Activated CD4-positive, alpha-beta T cell treated with anti-CD3 and anti-CD28 coated beads for 36 hours (primary cell): Measurements from ENCODE around the gene APPBP2. TPM values are rescaled to one million over a fixed set of nuclear protein-coding genes. Genes with fewer than 3 reads are reported as not detected.
"Not testable (repeated sequence)": the region's sequence is repeated elsewhere in the genome, so short reads cannot be mapped to it uniquely, and the experiment has no call there.

Source experiments
- ATAC-seq: fragments of 200-7000 bp; cut with Tn5 transposase; one replicate; pipeline ENCODE4 v1.10.0; 2021; ENCODE audit warnings: mild to moderate bottlenecking, moderate library complexity
- CTCF ChIA-PET: fragments of 350-600 bp; sonication (Branson Sonifier 250); formaldehyde crosslinking; loops from one replicate; lab custom pipeline; 2021; ENCODE audit warnings: antibody characterized with exemption; lab: Charles Lee
- POLR2A ChIA-PET: fragments of 350-600 bp; sonication (Branson Sonifier 250); formaldehyde crosslinking; loops from one replicate; lab custom pipeline; 2021; ENCODE audit warnings: antibody characterized with exemption, inconsistent platforms; lab: Charles Lee
- DNase-seq: peaks from one replicate; pipeline ENCODE4 v3.0.0-alpha.2; 2020
- H3K27ac Mint-ChIP-seq: one replicate; pipeline ENCODE4 v1.8.0; 2021; ENCODE audit warnings: mixed read lengths
- H3K27me3 Mint-ChIP-seq: one replicate; pipeline ENCODE4 v1.8.0; 2021; ENCODE audit warnings: mixed read lengths
- H3K36me3 Mint-ChIP-seq: one replicate; pipeline ENCODE4 v1.8.0; 2021; ENCODE audit warnings: low read depth, mixed read lengths
- H3K4me1 Mint-ChIP-seq: one replicate; pipeline ENCODE4 v1.8.0; 2021; ENCODE audit warnings: mixed read lengths
- H3K4me3 Mint-ChIP-seq: one replicate; pipeline ENCODE4 v1.8.0; 2021; ENCODE audit warnings: mild to moderate bottlenecking, moderate library complexity, mixed read lengths
- H3K9me3 Mint-ChIP-seq: one replicate; pipeline ENCODE4 v1.8.0; 2021; ENCODE audit warnings: low read depth, mixed read lengths
- intact Hi-C, 2 experiments: fragments of 100-400 bp; cut with DNase I in 1 of 2; cut with micrococcal nuclease in 1 of 2; formaldehyde crosslinking; loops; one replicate each; pipeline versions ENCODE4 v1.14.2 to v1.15.1; 2022 to 2024; cut with DNase I, micrococcal nuclease
- total RNA-seq, 2 experiments: library from RNA; stranded (reverse); gene quantifications; one replicate each; pipeline ENCODE4 v1.2.3, GENCODE V29; 2021

APPBP2 gene
- total RNA-seq, 2 experiments from 2014 or later, result 21.4 to 28.8 TPM

- Mint-ChIP-seq H3K36me3 (peaks cover 69% of the 10 kb centered on the region), H3K27me3 (no peaks in the 10 kb centered on the region), H3K9me3 (peaks cover 15% of the 10 kb centered on the region), H3K27ac (no peak overlapping the region), H3K4me1 (no peaks in the 10 kb centered on the region), H3K4me3 (no peak overlapping the region)
- ATAC-seq (no peak), DNase-seq (no peak)
- intact Hi-C loops, result no loop called here
- POLR2A ChIA-PET, result interaction anchor here (0.6 kb wide), 1 partner anchor 81 kb away, joined by 4 read pairs; no protein-coding TSS in a partner anchor
- CTCF ChIA-PET, result no interaction called here
Measured at GRCh38 chr17:60493847-60494321, 32.2 kb downstream of the APPBP2 start.

- H3K9me3 Mint-ChIP-seq, result peaks cover 20% of the 10 kb centered on the region
- no peak for DNase-seq
- intact Hi-C loops, result no loop called here
- peaks cover 76% of the 10 kb centered on the region for H3K36me3 Mint-ChIP-seq
- no peaks in the 10 kb centered on the region for H3K4me1 Mint-ChIP-seq
- ATAC-seq, result no peak
- ChIA-PET POLR2A (no interaction called here), CTCF (no interaction called here)
- no peak overlapping the region for H3K27ac Mint-ChIP-seq
- H3K27me3 Mint-ChIP-seq, result no peaks in the 10 kb centered on the region
- no peak overlapping the region for H3K4me3 Mint-ChIP-seq
Measured at GRCh38 chr17:60491771-60492170, 34.3 kb downstream of the APPBP2 start.

DNA sequence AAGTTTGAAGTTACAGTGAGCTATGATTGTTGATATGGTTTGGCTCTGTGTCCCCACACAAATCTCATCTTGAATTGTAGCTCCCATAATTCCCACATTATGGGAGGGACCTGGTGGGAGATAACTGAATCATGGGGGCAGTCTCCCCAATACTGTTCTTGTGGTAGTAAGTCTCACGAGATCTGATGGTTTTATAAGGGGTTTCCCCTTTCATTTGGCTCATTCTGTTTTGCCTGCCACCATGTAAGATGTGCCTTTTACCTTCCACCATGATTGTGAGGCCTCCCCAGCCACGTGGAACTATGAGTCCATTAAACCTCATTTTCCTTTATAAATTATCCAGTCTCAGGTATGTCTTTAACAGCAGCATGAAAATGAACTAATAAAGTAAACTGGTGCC, 35.4 kb downstream of the APPBP2 start:
- ATAC-seq, H3K4me1 Mint-ChIP-seq, intact Hi-C loops, H3K27me3 Mint-ChIP-seq, H3K4me3 Mint-ChIP-seq, DNase-seq, POLR2A ChIA-PET, CTCF ChIA-PET, H3K27ac Mint-ChIP-seq: not testable (repeated sequence)
- peaks cover 70% of the 10 kb centered on the region for H3K36me3 Mint-ChIP-seq
- H3K9me3 Mint-ChIP-seq, result peaks cover 23% of the 10 kb centered on the region

GRCh38 chr17:60481604-60482003, 44.4 kb downstream of the APPBP2 start:
- Mint-ChIP-seq H3K4me1 (no peaks in the 10 kb centered on the region), H3K36me3 (peaks cover 11% of the 10 kb centered on the region), H3K27me3 (no peaks in the 10 kb centered on the region), H3K4me3 (no peak overlapping the region), H3K27ac (no peak overlapping the region), H3K9me3 (peaks cover 5% of the 10 kb centered on the region)
- CTCF ChIA-PET, result no interaction called here
- POLR2A ChIA-PET, result no interaction called here
- no peak for ATAC-seq
- intact Hi-C loops, result no loop called here
- DNase-seq, result no peak

DNA sequence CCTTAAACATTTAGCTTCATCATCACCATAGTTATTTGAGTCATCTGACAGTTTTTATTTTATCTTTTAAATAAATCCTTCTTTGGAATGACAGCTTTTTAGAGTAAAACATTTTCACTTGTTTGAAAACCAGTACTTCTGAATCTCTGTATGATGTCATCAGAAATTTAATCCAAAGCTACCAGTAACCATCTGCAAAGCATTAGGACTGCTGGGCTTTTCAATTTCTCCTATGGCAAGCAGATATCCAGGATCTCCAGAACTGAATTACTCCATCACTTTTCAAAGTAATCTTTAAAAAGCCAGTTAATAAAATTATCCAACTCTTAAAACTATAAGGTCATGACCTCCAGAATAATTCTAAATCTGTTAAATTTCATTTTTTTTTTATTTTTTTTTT, 52.3 kb downstream of the APPBP2 start:
- H3K36me3 Mint-ChIP-seq, result peaks cover 34% of the 10 kb centered on the region
- H3K27ac Mint-ChIP-seq, result no peak overlapping the region
- ATAC-seq (no peak), DNase-seq (no peak)
- H3K9me3 Mint-ChIP-seq, result peaks cover 3% of the 10 kb centered on the region
- ChIA-PET CTCF (interaction anchor here (1.4 kb wide), 1 partner anchor 96 kb away, joined by 4 read pairs; no protein-coding TSS in a partner anchor), POLR2A (no interaction called here)
- no peaks in the 10 kb centered on the region for H3K27me3 Mint-ChIP-seq
- H3K4me3 Mint-ChIP-seq, result no peak overlapping the region
- intact Hi-C loops, result no loop called here
- peaks cover 5% of the 10 kb centered on the region for H3K4me1 Mint-ChIP-seq

GRCh38 chr17:60472449-60472848, 53.6 kb downstream of the APPBP2 start:
- peak overlapping the region; percentile 0 for H3K27ac Mint-ChIP-seq
- peaks cover 34% of the 10 kb centered on the region for H3K36me3 Mint-ChIP-seq

DNA sequence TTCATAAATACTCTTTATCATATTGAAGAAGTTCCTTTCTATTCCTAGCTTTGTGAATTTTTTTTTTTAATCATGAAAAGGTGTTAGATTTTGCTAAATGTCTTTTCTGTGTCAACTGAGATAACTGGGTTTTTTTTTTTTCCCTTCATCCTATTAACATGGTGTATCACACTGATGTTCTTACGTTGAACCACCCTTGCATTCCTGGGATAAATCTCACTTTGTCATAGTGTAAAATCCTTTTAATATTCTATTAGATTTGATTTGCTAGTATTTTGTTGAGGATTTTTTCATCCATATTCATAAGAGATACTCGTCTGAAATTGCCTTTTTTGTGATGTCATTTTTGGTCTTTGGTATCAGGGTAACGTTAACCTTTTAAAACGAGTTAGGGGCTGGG, 54.6 kb downstream of the APPBP2 start:
- DNase-seq, result no peak
- Mint-ChIP-seq H3K27ac (no peak overlapping the region), H3K27me3 (no peaks in the 10 kb centered on the region), H3K4me1 (peaks cover 5% of the 10 kb centered on the region), H3K9me3 (peaks cover 3% of the 10 kb centered on the region), H3K4me3 (no peak overlapping the region), H3K36me3 (peaks cover 29% of the 10 kb centered on the region)
- POLR2A ChIA-PET, result no interaction called here
- CTCF ChIA-PET, result interaction anchor here (1.9 kb wide), 1 partner anchor 167 kb away, joined by 5 read pairs; no protein-coding TSS in a partner anchor
- intact Hi-C loops, result no loop called here
- no peak for ATAC-seq

More at GRCh38 chr17:60472449-60472848, 53.6 kb downstream of the APPBP2 start:
- Mint-ChIP-seq H3K9me3 (peaks cover 3% of the 10 kb centered on the region), H3K4me1 (peaks cover 5% of the 10 kb centered on the region), H3K4me3 (no peak overlapping the region), H3K27me3 (no peaks in the 10 kb centered on the region)
- CTCF ChIA-PET, result interaction anchor here (0.6 kb wide), 1 partner anchor 166 kb away, joined by 3 read pairs; no protein-coding TSS in a partner anchor
- POLR2A ChIA-PET, result no interaction called here
- ATAC-seq (no peak), DNase-seq (no peak)
- intact Hi-C loops, result no loop called here

DNA sequence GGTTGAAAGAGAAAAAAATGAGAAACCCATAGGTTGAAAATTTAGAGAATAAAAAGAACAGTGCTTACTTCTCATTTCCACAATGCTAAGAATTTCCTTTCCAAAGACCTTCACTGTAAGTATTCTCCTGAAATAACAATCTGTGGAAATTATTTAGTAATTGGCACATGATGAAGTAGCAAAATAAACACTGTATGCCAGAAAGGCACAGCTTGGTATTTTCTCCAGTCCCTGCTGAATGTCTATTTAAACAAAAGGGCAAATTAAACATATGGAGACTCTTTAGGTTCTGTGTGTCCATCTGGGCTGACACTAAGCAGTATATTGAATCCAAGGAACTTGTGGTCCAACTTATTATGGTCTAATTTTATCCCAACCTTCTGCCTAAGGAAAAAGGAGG, 57.7 kb downstream of the APPBP2 start:
- no peak overlapping the region for H3K27ac Mint-ChIP-seq
- H3K27me3 Mint-ChIP-seq, result no peaks in the 10 kb centered on the region
- ChIA-PET CTCF (no interaction called here), POLR2A (no interaction called here)
- peaks cover 3% of the 10 kb centered on the region for H3K9me3 Mint-ChIP-seq
- peaks cover 32% of the 10 kb centered on the region for H3K36me3 Mint-ChIP-seq
- H3K4me1 Mint-ChIP-seq, result peaks cover 5% of the 10 kb centered on the region
- intact Hi-C loops, result no loop called here
- no peak for DNase-seq
- H3K4me3 Mint-ChIP-seq, result no peak overlapping the region
- ATAC-seq, result no peak

DNA sequence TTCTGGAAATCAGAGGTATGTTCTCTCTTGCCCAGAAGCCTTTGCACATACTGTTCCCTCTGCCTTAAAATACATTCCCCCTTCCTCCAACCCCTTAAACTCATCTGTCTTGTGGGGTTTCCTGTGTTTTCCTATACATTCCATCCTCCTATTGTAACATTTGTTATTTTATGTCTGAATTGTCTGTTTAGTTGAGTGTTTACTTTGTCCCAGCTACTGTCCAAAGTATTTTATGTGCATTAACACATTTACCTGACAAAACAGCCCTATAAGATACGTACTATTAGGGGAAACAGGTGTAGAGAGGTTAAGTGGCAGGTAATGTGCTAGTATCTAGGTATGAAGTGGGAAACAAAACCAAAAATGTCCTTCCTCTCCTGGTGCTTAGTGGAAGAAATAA, 61.7 kb downstream of the APPBP2 start:
- ChIA-PET POLR2A (no interaction called here), CTCF (no interaction called here)
- no peaks in the 10 kb centered on the region for H3K9me3 Mint-ChIP-seq
- peaks cover 14% of the 10 kb centered on the region for H3K36me3 Mint-ChIP-seq
- H3K4me1 Mint-ChIP-seq, result no peaks in the 10 kb centered on the region
- no peak overlapping the region for H3K4me3 Mint-ChIP-seq
- peak overlapping the region; percentile 21 for H3K27ac Mint-ChIP-seq
- no peaks in the 10 kb centered on the region for H3K27me3 Mint-ChIP-seq
- ATAC-seq (no peak), DNase-seq (no peak)
- intact Hi-C loops, result no loop called here

GRCh38 chr17:60463157-60463835, 62.7 kb downstream of the APPBP2 start:
- POLR2A ChIA-PET, result no interaction called here
- no peaks in the 10 kb centered on the region for H3K9me3 Mint-ChIP-seq
- peaks cover 20% of the 10 kb centered on the region for H3K36me3 Mint-ChIP-seq

GRCh38 chr17:60461584-60461983, 64.5 kb downstream of the APPBP2 start:
- Mint-ChIP-seq H3K4me3 (no peak overlapping the region), H3K36me3 (peaks cover 29% of the 10 kb centered on the region), H3K27me3 (no peaks in the 10 kb centered on the region), H3K4me1 (no peaks in the 10 kb centered on the region), H3K9me3 (no peaks in the 10 kb centered on the region), H3K27ac (no peak overlapping the region)
- ChIA-PET CTCF (no interaction called here), POLR2A (no interaction called here)
- intact Hi-C loops, result no loop called here
- ATAC-seq (no peak), DNase-seq (no peak)

More at GRCh38 chr17:60463157-60463835, 62.7 kb downstream of the APPBP2 start:
- no peak for DNase-seq
- H3K27me3 Mint-ChIP-seq, result no peaks in the 10 kb centered on the region
- H3K4me3 Mint-ChIP-seq, result no peak overlapping the region
- intact Hi-C loops, result no loop called here
- no peaks in the 10 kb centered on the region for H3K4me1 Mint-ChIP-seq
- H3K27ac Mint-ChIP-seq, result no peak overlapping the region
- no peak for ATAC-seq
- CTCF ChIA-PET, result no interaction called here

- no peaks in the 10 kb centered on the region for H3K4me1 Mint-ChIP-seq
- no peak overlapping the region for H3K4me3 Mint-ChIP-seq
- ChIA-PET CTCF (no interaction called here), POLR2A (no interaction called here)
- peaks cover 24% of the 10 kb centered on the region for H3K36me3 Mint-ChIP-seq
- H3K27ac Mint-ChIP-seq, result no peak overlapping the region
- H3K9me3 Mint-ChIP-seq, result no peaks in the 10 kb centered on the region
- ATAC-seq, result no peak
- intact Hi-C loops, result no loop called here
- no peaks in the 10 kb centered on the region for H3K27me3 Mint-ChIP-seq
- no peak for DNase-seq
Measured at GRCh38 chr17:60457148-60457547, 68.9 kb downstream of the APPBP2 start.
